ENCODE results near the gene TNIK.

The TNIK gene

GRCh38 chr3:171459942-171460724, at the start of gene TNIK:
Gene TNIK (minus strand): TSS chr3:171460405. CDS start chr3:171460063, 342 bp downstream.
- peak; percentile 60 for DNase-seq

GRCh38 chr3:171508676-171509075, 48.5 kb upstream of the TNIK start:
- no peak for DNase-seq

GRCh38 chr3:171508206-171508605, 48.0 kb upstream of the TNIK start:
- DNase-seq: no peak

- DNase-seq: no peak
These were observed 46.6 kb upstream of the TNIK start for GRCh38 chr3:171506743-171507319.

GRCh38 chr3:171505822-171506333, 45.7 kb upstream of the TNIK start:
- no peak for DNase-seq

- DNase-seq: no peak
These were observed 44.2 kb upstream of the TNIK start for GRCh38 chr3:171504376-171504775.

GRCh38 chr3:171503817-171504216, 43.6 kb upstream of the TNIK start:
- no peak for DNase-seq

GRCh38 chr3:171498921-171499320, 38.7 kb upstream of the TNIK start:
- DNase-seq: no peak

GRCh38 chr3:171497468-171497867, 37.3 kb upstream of the TNIK start:
- no peak for DNase-seq

GRCh38 chr3:171495413-171495812, 35.2 kb upstream of the TNIK start:
- DNase-seq: no peak

- no peak for DNase-seq
These were observed 34.4 kb upstream of the TNIK start for GRCh38 chr3:171494457-171495109.

GRCh38 chr3:171491361-171491760, 31.2 kb upstream of the TNIK start:
- no peak for DNase-seq

- DNase-seq: no peak
These were observed 30.7 kb upstream of the TNIK start for GRCh38 chr3:171490901-171491300.

GRCh38 chr3:171489348-171489747, 29.1 kb upstream of the TNIK start:
- no peak for DNase-seq

GRCh38 chr3:171488479-171488878, 28.3 kb upstream of the TNIK start:
- no peak for DNase-seq

- DNase-seq: no peak
These were observed 27.2 kb upstream of the TNIK start for GRCh38 chr3:171487382-171487781.

- DNase-seq: no peak
These were observed 25.1 kb upstream of the TNIK start for GRCh38 chr3:171485338-171485737.

GRCh38 chr3:171481011-171481410, 20.8 kb upstream of the TNIK start:
- DNase-seq: no peak

GRCh38 chr3:171480526-171480925, 20.3 kb upstream of the TNIK start:
- no peak for DNase-seq

- no peak for DNase-seq
These were observed 16.4 kb upstream of the TNIK start for GRCh38 chr3:171476532-171477102.

GRCh38 chr3:171472552-171472951, 12.3 kb upstream of the TNIK start:
- DNase-seq: no peak

- no peak for DNase-seq
These were observed 10.6 kb upstream of the TNIK start for GRCh38 chr3:171470714-171471227.

- no peak for DNase-seq
These were observed 9.2 kb upstream of the TNIK start for GRCh38 chr3:171469376-171469775.

Measured in NCI-H748 treated with DMSO at 0.1 percent for 48 hours (cell line).